SKM-1 (cell line): ENCODE data around the gene RTEL1.
A peak's percentile ranks its signal among the peaks of the same experiment; 100 is the strongest.
"Not testable (repeated sequence)": the region's sequence is repeated elsewhere in the genome, so short reads cannot be mapped to it uniquely, and the experiment has no call there.

ENCODE experiments used
- DNase-seq: peaks from one replicate; lab custom pipeline; 2025; ENCODE audit not compliant: unreplicated experiment; lab: John Stamatoyannopoulos, UW

RTEL1 gene

DNA sequence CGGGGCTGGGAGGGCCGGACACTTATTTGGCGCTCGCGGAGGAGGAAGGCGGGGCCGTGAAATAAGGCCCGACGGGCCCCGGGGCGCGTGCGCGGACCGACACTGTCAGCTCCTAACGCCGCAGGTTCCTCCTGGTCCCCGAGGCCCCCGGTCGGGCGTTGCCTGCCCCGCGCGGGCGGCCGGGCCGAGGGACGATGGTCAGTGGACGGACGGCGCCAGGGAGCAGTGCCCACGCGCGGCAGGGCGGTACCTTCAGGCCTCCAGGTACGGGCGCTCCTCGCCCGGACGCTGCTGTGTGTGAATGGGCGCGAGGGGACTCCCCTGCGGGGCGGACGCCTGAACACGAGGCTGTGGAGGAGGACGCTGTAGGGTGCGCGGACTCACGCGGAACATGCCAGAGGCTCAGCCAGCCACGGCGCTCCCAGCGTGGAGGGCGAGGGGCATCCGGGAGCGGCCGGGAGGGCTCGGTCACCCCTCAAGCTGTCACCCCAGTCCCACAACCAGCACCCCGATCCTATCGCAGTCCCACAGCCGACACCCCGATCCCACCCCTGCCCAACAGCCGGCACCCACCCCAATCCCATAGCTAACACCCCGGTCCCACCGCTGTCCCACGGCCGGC lies 30.9 kb upstream of the RTEL1 start:
- DNase-seq: peak; percentile 89

DNA sequence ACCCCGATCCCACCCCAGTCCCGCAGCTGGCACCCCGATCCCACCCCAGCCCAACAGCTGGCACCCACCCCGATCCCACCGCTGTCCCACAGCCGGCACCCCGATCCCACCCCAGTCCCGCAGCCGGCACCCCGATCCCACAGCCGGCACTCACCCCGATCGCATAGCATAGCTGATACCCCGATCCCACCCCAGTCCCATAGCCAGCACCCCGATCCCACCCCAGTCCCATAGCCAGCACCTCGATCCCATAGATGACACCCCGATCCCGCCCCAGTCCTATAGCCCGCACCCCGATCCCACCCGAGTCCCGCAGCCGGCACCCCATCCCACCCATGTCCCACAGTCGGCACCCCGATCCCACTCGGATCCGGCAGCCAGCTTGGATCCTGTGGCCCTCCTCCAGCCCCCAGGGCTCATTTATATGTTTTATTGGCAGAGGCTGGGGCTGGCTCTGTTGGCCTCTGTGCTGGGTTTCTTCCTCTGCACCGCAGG lies 30.3 kb upstream of the RTEL1 start:
- DNase-seq: no peak

DNA sequence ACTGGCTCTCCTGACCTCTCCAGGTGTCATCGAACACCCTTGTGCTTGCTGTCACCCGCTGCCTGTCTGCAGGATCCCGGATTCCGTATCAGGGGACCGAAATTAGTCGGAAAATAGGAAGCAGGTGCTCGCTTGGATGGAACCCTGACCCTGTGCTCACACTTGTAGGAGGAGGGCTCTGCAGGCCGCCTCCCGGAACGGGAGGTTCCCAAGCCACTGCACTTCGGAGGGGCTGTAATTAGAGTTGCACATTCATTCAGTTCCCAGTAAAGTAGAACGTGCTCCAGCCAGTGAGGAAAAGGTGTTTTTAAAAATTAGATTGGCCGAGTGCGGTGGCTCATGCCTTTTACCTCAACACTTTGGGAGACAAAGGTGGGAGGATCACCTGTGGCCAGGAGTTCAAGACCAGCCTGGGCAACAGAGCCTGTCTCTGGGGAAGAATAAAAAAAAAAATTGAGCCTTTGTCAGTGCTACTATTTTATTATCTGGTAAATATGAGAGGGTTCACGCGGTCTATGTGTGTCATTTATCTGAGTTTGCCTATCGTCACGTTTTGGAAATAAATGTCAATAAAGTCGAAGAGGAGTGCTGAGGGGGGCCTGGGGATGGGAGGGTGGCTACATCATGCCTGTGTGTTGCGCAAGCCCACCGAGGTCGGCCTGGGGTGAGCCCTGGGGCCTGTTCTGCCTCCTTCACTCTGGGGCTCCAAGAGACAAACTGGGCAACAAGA lies 29.7 kb upstream of the RTEL1 start:
- DNase-seq: peak; percentile 51

DNA sequence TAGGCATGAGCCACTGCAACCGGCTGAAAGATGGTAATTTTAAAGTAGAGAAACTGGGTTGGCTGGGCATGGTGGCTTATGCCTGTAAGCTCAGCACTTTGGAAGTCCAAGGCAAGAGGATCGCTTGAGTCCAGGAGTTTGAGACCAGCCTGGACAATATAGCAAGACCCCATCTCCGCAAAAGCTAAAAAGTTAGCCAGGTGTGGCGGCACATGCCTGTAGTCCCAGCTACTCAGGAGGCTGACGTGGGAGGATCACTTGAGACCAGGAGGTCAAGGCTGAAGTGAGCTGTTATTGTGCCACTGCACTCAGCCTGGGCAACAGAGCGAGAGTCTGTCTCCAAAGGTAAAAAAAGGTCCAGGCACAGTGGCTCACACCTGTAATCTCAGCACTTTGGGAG lies 27.2 kb upstream of the RTEL1 start:
- not testable (repeated sequence) for DNase-seq

DNA sequence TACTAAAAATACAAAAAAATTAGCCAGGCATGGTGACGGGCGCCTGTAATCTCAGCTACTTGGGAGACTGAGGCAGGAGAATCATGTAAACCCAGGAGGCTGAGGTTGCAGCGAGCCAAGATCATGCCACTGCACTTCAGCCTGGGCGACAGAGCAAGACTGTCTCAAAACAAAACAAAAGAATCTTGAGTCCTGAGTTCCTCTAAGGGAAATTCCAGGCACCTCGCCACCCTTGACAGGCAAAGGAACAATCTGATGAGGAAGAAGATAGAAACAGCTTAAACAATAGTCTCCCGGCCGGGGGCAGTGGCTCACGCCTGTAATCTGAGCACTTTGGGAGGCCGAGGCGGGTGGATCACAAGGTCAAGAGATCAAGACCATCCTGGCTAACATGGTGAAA lies 26.7 kb upstream of the RTEL1 start:
- not testable (repeated sequence) for DNase-seq

DNA sequence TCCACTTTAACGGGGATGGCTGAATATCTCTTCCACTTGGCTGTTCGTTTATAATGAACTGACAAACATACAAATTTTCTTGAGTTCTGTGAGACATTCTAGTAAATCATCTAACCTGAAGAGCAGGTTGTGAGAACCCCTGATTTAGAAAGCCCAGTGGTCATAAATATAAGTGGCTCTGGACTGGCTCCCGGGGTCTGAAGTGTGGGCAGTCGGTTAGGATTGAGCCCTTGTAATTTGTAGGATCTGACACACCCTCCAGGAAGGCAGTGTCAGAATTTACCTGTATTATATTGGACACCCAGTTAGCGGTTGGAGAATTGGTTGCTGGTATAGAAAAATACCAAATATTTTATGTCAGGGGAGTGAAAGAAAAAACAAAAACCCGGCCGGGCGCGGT lies 24.4 kb upstream of the RTEL1 start:
- no peak for DNase-seq

DNA sequence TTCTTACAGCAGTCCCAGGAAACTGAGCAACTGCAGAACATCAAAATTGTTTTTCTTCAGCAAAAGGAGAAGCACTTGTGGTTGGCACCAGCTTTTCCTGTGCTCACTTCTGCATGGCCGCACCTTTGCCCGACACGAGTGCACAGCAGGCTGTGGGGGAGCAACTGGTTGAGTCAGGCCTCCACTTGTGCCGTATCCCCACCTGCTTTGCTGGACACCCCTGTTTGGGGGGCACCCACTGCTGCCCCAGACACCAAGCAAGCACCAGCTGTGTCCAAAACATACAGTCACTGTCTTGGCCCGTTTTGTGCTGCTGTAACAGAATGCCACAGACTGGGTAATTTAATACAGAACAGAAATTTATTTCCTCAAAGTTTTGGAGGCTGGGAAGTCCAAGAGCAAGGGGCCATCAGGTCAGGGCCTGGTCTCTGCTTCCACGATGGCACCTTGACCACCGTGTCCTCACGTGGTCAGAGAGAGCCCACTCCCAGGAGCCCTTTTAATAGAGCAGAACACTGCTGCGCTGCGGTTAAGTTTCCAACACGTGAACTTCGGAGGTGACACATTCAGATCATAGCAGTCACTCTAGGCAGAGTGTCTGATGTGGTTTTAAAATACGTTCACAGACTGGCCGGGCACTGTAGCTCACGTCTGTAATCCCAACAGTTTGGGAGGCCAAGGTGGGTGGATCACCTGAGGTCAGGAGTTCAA lies 22.5 kb upstream of the RTEL1 start:
- peak; percentile 35 for DNase-seq

DNA sequence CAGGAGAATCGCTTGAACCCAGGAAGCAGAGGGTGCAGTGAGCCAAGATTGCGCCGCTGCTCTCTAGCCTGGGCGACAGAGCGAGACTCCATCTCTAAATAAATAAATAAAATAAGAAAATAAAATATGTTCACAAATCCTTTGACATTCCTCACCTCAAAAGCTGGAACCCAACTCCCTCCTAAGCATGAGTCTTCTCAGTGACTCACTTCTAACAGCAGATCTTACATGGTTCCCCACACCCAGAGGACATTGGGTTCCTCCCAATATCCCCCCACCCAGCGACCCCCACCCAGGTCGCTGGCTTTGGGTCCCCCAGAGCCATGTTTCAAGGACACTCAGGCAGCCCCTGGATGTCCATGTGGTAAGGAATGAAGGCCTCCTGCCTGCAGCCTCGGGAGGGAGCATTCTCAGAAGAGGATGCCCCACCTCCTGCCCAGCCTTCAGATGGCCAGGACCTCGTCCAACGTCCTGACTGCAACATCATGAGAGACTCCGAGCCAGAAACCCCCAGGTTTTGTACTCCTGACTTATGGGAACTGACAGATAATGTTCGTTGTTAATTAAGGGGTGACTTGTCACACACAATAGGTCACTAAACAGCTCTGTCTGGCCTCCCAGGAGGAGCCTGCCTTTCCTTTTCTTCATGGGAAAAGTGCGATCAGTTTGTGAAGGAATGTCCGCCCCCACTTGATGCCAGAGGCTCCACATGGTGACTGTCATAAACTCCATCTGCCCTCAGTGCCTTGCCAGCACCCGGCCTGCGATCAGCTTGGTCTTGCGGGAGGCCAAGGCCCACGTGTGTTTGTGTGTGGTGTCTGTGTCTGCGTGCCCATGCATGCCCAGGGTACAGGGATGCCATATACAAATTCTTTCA lies 21.1 kb upstream of the RTEL1 start:
- no peak for DNase-seq

DNA sequence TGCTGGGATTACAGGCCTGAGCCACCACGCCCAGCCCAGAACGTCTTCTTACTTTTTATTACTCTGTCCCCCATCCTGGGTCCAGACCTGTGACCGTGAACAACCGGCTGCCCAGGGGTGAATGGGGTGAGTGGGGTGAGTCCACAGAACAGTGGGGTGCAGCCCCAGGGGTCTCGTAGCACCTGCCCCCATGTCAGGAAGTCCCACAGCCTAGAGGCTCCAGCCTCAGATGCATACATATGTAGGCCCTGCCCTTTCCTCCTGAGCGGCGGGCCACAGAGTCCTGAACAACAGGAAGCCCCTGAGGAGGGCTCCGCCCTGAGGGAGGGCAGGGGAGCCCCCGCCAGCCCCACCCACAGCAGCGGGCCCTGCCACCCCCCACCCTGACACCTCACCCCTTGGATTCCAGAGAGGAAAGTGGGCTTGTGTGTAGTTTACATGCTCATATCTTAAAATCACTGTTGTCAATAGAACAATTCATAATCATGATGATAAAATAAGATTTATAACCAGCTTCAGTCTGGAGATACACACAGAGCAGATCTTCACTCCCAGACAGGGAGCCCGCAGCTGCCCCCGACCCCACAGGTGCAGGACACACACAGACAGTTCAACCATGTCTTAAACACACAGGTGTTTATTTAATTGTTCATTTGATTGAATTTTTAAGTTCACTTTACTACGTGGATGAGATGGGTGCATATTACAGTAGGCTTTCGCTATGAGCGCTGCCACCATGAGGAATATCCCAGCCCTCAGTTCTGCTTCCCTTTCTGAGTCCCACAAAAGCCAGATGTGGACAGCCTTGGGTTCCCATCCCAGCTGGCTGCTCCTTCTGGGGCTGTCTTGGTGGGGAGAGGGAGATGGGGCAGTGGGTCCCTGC lies 18.8 kb upstream of the RTEL1 start:
- no peak for DNase-seq

DNA sequence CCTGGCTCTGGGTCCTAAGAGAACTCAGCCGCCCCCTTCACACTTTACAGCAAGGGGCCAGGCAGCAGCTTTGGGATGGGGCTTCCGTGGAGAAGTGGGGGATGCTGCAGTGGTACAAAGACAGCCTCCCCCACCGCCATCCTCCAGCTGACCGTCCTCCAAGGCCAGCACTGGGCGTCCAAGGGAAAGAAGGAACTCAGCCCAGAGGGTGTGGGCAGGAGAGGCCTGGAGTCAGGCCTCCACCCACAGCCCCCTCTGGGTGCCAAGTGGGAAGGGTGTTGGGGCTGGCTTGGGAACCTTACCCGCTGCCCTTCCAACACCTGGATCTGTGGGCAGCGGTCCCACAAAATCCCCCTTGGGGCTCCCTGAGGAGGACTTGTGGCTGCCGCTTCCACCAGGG lies 18.0 kb upstream of the RTEL1 start:
- DNase-seq: no peak

DNA sequence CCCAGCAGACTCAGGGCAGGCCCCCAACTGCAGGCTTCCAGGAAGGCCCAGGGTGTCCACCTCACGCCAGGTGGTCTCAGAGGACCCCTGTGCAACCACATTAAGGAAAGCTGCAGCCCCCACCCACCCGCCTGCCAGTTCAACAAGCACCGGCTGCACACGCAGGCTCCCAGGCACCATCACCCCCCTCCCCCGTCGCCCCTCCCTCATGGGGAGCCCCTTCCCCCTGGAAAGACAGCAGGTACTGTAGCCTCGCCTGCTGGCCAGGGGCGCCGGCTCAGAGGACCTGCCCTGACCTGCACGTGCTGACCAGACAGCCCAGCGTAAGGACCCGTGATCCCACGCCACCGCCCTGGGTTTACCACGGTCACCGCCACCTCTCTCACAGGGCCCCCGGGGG lies 17.4 kb upstream of the RTEL1 start:
- not testable (repeated sequence) for DNase-seq

DNA sequence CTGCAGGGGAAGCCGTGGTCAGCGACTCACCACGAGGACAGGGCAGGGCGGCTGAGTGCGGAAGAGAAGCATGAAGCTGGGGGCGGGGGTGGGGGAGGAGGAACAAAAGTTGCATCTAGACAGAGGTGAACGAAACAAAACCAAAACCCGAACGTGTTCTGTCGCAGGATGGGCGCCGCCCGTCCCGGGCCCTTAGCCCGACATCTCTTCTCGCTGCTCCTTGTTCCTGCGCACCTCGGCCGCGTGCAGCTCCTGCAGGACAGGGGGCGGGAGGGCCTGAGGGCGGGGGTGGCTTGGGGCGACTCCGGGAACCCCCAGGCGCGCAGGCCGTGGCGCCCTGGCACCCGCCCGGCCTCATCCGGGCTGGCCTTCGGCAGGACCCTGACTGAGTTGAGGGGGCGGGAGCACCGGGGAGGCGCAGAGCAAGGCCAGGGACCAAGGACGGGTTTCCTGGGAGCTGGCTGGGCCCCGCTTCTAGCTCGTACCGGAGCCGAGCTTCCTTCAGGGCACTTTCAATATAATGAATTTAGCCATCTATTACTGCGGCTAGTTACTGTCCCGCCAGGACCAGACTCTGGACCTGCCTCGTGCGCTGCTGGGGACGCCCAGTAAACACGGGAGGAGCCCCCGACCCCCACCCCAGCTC lies 16.8 kb upstream of the RTEL1 start:
- no peak for DNase-seq

DNA sequence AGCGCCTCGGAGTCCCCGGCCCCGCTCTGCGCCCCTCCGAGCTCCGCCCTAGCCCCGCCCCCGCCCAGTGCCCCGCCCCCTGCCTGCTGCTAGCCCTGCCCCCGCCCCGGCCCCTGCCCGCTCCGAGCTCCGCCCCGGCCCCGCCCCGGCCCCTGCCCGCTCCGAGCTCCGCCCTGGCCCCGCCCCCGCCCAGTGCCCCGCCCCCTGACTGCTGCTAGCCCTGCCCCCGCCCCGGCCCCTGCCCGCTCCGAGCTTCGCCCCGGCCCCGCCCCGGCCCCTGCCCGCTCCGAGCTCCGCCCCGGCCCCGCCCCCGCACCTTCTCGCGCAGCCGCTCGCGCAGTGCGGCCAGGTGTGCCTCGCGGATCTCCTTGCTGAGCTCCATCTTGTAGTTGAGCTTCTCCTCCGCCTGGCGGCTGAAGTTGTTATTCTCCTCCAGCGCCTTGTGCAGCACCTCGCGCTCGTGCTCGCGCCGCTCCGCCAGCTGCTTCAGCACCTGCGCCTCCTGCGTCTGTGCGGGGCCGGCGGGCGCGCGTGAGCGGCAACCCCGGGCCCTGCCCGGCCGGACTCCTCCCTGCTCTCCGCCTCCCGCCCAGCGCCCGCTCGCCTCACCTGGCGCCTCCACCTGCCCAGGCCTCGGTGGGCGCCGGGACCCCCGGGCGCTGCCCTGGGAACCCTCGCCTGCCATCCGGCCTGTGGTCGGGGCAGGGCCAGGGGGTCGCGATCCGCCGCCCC lies 16.2 kb upstream of the RTEL1 start:
- peak; percentile 58 for DNase-seq

DNA sequence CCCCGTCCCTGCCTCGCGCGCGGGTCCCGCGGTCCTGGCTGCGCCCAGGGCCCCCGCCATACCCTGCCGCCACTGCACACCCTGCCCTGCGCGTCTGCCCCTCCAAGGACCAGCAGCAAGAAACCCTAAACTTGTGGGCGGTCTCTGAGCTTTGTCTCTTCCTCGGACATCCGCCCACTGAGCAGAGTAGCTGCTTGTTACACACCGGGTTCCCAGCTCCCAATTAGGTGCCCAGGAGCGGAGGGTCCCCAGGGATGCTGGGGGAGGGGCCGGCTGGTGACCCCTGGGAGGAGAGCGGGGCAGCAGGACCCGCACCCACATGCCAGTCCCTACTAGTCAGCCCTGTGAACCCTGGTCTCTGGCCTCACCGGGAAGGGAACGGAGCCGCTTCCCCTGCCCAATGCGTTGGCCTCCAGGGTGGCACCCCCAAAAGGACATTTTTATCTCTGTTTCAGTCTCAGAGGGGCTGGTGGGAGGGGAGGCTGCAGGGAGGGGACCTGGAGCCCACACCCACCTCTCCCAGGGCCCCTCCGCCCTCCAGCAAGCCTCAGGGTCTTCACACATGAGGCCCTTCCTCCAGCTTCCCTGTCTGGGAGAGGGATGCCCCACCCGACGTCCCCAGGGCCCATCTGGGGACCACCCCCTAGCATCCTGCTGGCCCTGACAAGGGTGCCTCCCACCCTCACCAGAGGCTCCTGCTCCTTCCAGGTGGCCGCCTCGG lies 15.4 kb upstream of the RTEL1 start:
- no peak for DNase-seq

DNA sequence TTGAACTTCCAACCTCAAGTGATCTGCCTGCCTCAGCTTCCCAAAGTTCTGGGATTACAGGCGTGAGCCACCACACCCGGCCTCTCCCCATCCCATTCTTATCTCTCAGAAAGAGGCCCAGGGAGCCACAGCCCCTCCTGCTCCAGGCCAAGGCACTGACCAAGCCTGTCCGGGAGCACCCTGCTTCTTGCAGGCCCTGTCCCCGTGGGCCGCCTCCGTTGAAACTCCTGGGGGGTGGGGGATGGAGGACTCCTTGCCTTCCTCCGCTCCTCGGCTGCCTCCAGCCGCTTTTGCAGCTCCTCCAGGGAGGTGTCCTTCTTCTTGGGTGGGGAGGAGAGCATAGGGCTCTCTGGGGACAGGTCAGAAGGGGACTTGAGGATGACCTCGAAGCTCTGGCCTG lies 14.6 kb upstream of the RTEL1 start:
- DNase-seq: no peak

DNA sequence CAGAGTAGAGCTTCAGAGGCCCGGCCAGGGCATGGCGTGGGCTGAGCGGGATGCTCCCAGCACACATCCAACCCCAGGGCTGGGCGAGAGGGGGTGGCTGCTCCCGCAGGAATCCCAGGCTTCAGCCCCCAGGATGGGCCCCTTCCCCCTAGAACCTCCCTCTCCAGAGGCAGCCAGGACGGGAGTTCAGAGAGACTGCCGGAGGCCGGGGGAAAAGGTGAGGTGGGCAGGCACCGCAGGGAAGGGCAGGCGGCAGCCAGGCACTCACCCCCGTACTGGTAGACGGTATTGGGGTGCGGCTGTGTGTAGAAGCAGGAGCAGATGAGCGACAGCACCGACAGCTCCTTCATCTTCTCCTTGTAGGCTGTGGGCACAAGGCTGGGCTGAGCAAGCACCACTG lies 14.2 kb upstream of the RTEL1 start:
- no peak for DNase-seq

DNA sequence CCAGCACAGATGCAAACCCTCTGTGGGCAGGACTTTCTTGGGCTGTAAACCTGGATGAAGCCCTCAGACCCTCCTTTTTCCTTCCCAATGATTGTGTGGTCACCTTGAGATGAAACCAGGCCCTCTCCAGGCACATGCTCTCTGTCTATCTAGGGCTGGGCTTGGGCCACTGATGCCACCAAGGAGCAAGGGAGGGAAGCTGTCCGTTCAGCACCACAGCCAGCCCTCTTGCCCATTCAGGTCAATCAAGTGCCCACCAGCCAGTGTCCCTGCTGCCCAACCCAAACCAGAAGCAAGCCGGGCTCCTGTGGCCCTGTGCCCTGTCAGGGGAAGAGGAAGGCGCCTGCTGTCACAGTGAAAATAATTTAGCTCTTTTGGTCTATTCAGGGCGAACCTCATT lies 12.9 kb upstream of the RTEL1 start:
- DNase-seq: no peak

DNA sequence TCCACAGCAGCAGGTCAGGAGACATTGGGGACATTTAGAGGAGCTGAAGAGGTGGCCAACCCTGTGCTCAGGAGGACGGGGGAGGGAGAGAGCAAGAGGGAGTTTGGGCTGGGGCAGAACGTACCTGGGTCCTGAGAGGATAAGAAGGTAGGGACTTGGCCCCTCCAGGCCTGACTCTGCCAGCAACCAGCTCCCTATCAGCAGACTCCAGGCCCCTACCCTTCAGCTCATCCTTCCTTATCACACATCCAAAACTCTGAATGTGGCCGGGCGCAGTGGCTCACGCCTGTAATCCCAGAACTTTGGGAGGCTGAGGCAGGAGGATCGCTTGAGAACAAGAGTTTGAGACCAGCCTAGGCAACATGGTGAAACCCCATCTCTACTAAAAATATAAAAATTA lies 9.9 kb upstream of the RTEL1 start:
- no peak for DNase-seq
